ENCODE data around the gene ZMAT2.

DNA sequence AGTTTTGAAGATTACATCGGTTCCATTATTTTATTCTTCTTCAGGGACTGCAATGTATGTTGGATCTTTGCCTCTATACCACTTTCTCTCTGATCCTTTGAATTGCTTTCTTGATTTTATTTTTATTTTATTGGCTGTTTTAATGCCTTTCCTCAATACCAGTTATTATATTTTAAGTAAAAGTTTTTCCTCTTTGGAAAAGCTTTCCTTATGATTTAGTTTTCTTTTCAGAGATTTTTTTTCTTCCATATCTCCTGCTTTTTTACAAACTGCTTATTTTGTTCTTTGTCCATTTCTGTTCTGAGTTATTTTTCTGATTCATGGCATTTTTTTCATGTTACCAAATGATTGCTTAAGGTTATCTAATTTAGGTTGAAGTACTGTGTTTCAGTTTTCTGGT is 11.5 kb downstream of the ZMAT2 start:
- TF ChIP-seq POLR2AphosphoS5 (IDR thresholded peaks at IDR 0.05): no peak
- TF ChIP-seq, protein P1, sequence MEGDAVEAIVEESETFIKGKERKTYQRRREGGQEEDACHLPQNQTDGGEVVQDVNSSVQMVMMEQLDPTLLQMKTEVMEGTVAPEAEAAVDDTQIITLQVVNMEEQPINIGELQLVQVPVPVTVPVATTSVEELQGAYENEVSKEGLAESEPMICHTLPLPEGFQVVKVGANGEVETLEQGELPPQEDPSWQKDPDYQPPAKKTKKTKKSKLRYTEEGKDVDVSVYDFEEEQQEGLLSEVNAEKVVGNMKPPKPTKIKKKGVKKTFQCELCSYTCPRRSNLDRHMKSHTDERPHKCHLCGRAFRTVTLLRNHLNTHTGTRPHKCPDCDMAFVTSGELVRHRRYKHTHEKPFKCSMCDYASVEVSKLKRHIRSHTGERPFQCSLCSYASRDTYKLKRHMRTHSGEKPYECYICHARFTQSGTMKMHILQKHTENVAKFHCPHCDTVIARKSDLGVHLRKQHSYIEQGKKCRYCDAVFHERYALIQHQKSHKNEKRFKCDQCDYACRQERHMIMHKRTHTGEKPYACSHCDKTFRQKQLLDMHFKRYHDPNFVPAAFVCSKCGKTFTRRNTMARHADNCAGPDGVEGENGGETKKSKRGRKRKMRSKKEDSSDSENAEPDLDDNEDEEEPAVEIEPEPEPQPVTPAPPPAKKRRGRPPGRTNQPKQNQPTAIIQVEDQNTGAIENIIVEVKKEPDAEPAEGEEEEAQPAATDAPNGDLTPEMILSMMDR (IDR thresholded peaks at IDR 0.05 in 8 of 11, conservative IDR thresholded peaks at IDR 0.05 in 3 of 11): no peak
- TF ChIP-seq POLR2A (IDR thresholded peaks at IDR 0.05): no peak
